GM23338 (cell line): ENCODE data around the gene MME. TPM values are rescaled to one million over a fixed set of nuclear protein-coding genes. Genes with fewer than 3 reads are reported as not detected.

Experiments used
- ATAC-seq: fragments of 200-7000 bp; cut with Tn5 transposase; 3 replicates; pipeline ENCODE4 v1.9.1; 2020
- DNase-seq: peaks from one replicate; pipeline ENCODE4 v3.0.0-alpha.2; 2015; ENCODE audit warnings: low spot score
- H2AFZ ChIP-seq: fragments of 200-600 bp; sonication (generic); 2 replicates; pipeline ENCODE4 v1.8.0; 2016; ENCODE audit warnings: antibody characterized with exemption, mild to moderate bottlenecking, moderate library complexity
- H3F3A ChIP-seq: fragments of 200-600 bp; sonication (generic); replicated peaks from 2 replicates; pipeline ENCODE4 v1.8.0; 2017; ENCODE audit warnings: antibody characterized with exemption, mixed run types, low read depth
- H3K27ac ChIP-seq: fragments of 200-600 bp; sonication (generic); 2 replicates; pipeline ENCODE4 v1.6.1; 2016; ENCODE audit warnings: low read depth
- H3K27me3 ChIP-seq: fragments of 200-600 bp; sonication (generic); 2 replicates; pipeline ENCODE4 v1.8.0; 2016; ENCODE audit warnings: mild to moderate bottlenecking, mixed run types, moderate library complexity; ENCODE audit not compliant: insufficient read depth
- H3K36me3 ChIP-seq: fragments of 200-600 bp; sonication (generic); 2 replicates; pipeline ENCODE4 v1.8.0; 2016; ENCODE audit warnings: mild to moderate bottlenecking; ENCODE audit not compliant: insufficient read depth
- H3K4me1 ChIP-seq: fragments of 200-600 bp; sonication (generic); 2 replicates; pipeline ENCODE4 v1.8.0; 2016; ENCODE audit warnings: mild to moderate bottlenecking, moderate library complexity; ENCODE audit not compliant: insufficient read depth
- H3K4me2 ChIP-seq: fragments of 200-600 bp; sonication (generic); 2 replicates; pipeline ENCODE4 v1.7.1; 2017; ENCODE audit warnings: mixed run types
- H3K4me3 ChIP-seq: fragments of 200-600 bp; sonication (generic); 2 replicates; pipeline ENCODE4 v1.6.1; 2016; ENCODE audit warnings: mixed run types
- H3K79me2 ChIP-seq: fragments of 200-600 bp; sonication (generic); replicated peaks from 2 replicates; pipeline ENCODE4 v1.8.0; 2017; ENCODE audit warnings: mild to moderate bottlenecking; ENCODE audit not compliant: insufficient read depth
- H3K9me2 ChIP-seq: fragments of 200-600 bp; sonication (generic); 2 replicates; pipeline ENCODE4 v1.8.0; 2017; ENCODE audit not compliant: insufficient read depth
- H4K20me1 ChIP-seq: fragments of 200-600 bp; sonication (generic); replicated peaks from 2 replicates; pipeline ENCODE4 v1.8.0; 2017; ENCODE audit warnings: mild to moderate bottlenecking; ENCODE audit not compliant: insufficient read depth
- H3K27ac Mint-ChIP-seq: 2 replicates; pipeline ENCODE4 v1.8.0; 2020; ENCODE audit warnings: inconsistent platforms, mild to moderate bottlenecking, moderate library complexity, mixed read lengths
- H3K27me3 Mint-ChIP-seq: 3 replicates; pipeline ENCODE4 v1.8.0; 2022; ENCODE audit warnings: low read depth, mild to moderate bottlenecking, moderate library complexity, mixed read lengths, inconsistent platforms; ENCODE audit not compliant: insufficient read depth, poor library complexity
- H3K36me3 Mint-ChIP-seq: 3 replicates; pipeline ENCODE4 v1.8.0; 2021; ENCODE audit warnings: low read depth, mild to moderate bottlenecking, inconsistent platforms, moderate library complexity, mixed read lengths
- H3K4me1 Mint-ChIP-seq: 3 replicates; pipeline ENCODE4 v1.8.0; 2020; ENCODE audit warnings: mild to moderate bottlenecking, inconsistent platforms, mixed read lengths
- H3K4me3 Mint-ChIP-seq: 3 replicates; pipeline ENCODE4 v1.8.0; 2021; ENCODE audit warnings: moderate library complexity, mild to moderate bottlenecking, inconsistent platforms, mixed read lengths
- H3K9me3 Mint-ChIP-seq: 3 replicates; pipeline ENCODE4 v1.8.0; 2020; ENCODE audit warnings: moderate library complexity, mild to moderate bottlenecking, inconsistent platforms, mixed read lengths
- CREB1 ChIP-seq: fragments of 250-450 bp; sonication (Bioruptor Pico); IDR thresholded peaks from 2 replicates; pipeline ENCODE4 v1.5.0; 2020; ENCODE audit warnings: low read depth, mild to moderate bottlenecking, moderate library complexity
- CTCF ChIP-seq, 2 experiments: fragments of 200-600 bp in 1 of 2; sonication (generic) in 1 of 2; conservative IDR thresholded peaks; 2 replicates each; pipeline versions ENCODE4 v1.5.1 to v1.6.1; 2016 to 2017; ENCODE audit warnings: antibody characterized with exemption in 2 of 2, low read depth in 2 of 2, mild to moderate bottlenecking in 2 of 2, moderate library complexity in 1 of 2
- ETS1 ChIP-seq: IDR thresholded peaks from 2 replicates; pipeline ENCODE4 v1.6.1; 2016; ENCODE audit warnings: antibody characterized with exemption
- EZH2 ChIP-seq: fragments of 200-600 bp; sonication (generic); IDR thresholded peaks from one replicate; pipeline ENCODE4 v1.8.0; 2017; ENCODE audit warnings: antibody characterized with exemption, mild to moderate bottlenecking, low read depth; ENCODE audit not compliant: unreplicated experiment
- EZH2phosphoT487 ChIP-seq: fragments of 200-600 bp; sonication (generic); IDR thresholded peaks from one replicate; pipeline ENCODE4 v1.8.1; 2018; ENCODE audit warnings: antibody characterized with exemption; ENCODE audit not compliant: unreplicated experiment
- JUNB ChIP-seq: IDR thresholded peaks from one replicate; pipeline ENCODE4 v1.6.1; 2016; ENCODE audit warnings: antibody characterized with exemption; ENCODE audit not compliant: unreplicated experiment
- NANOG ChIP-seq: IDR thresholded peaks from 2 replicates; pipeline ENCODE4 v1.6.1; 2016; ENCODE audit warnings: antibody characterized with exemption, borderline replicate concordance
- POLR2AphosphoS5 ChIP-seq: IDR thresholded peaks from 2 replicates; pipeline ENCODE4 v1.6.1; 2016; ENCODE audit warnings: antibody characterized with exemption, low read depth
- REST ChIP-seq: IDR thresholded peaks from one replicate; pipeline ENCODE4 v1.6.1; 2018; ENCODE audit warnings: antibody characterized with exemption; ENCODE audit not compliant: unreplicated experiment
- STAT1 ChIP-seq: IDR thresholded peaks from one replicate; pipeline ENCODE4 v1.6.1; 2016; ENCODE audit warnings: antibody characterized with exemption; ENCODE audit not compliant: unreplicated experiment
- ZNF114 ChIP-seq: fragments of 250-450 bp; sonication (Bioruptor Pico); IDR thresholded peaks from 2 replicates; pipeline ENCODE4 v1.5.0; 2020; ENCODE audit warnings: mild to moderate bottlenecking, moderate library complexity
- ZNF331 ChIP-seq: fragments of 250-450 bp; sonication (Bioruptor Pico); IDR thresholded peaks from 2 replicates; pipeline ENCODE4 v1.5.0; 2020; ENCODE audit warnings: low read depth, mild to moderate bottlenecking, moderate library complexity
- ZNF462 ChIP-seq: fragments of 250-450 bp; sonication (Bioruptor Pico); IDR thresholded peaks from 2 replicates; pipeline ENCODE4 v1.5.0; 2020; ENCODE audit warnings: mild to moderate bottlenecking, moderate library complexity
- polyA plus RNA-seq: library from polyadenylated mRNA; unstranded; fragments of >200 nt; fragmentation: Nextera tagmentation; extraction: Ambion mirVana; gene quantifications from 2 replicates; pipeline ENCODE4 v1.2.1, GENCODE V29; 2016
- total RNA-seq: library from RNA; depleted of rRNA; stranded (reverse); fragments of >200 nt; shearing (Covaris generic); gene quantifications from 2 replicates; pipeline ENCODE4 v1.2.3, GENCODE V29; 2014

The MME gene
- total and polyA plus RNA-seq, 2 experiments from 2014 or later, result 15.2 to 76.7 TPM

GRCh38 chr3:155046935-155047334, 33.2 kb upstream of the MME start:
- no peak overlapping the region for H3K4me3 ChIP-seq
- no peaks in the 10 kb centered on the region for H3K27me3 ChIP-seq
- no peak for TF ChIP-seq NANOG
- TF ChIP-seq EZH2, result no peak
- TF ChIP-seq ZNF114 (CRISPR knock-in tag), result no peak
- no peak for TF ChIP-seq EZH2phosphoT487
- TF ChIP-seq ZNF462 (CRISPR knock-in tag), result no peak
- TF ChIP-seq CREB1 (CRISPR knock-in tag), result no peak
- TF ChIP-seq CTCF (conservative IDR thresholded peaks at IDR 0.05; ENCODE audit: low read depth in 2 of 2), result no peak
- TF ChIP-seq ZNF331 (CRISPR knock-in tag), result no peak
- no peak for TF ChIP-seq REST
- TF ChIP-seq STAT1, result no peak
- no peak for TF ChIP-seq ETS1
- no peak for TF ChIP-seq JUNB
- TF ChIP-seq POLR2AphosphoS5, result no peak
- no peaks in the 10 kb centered on the region for H4K20me1 ChIP-seq
- peaks cover 14% of the 10 kb centered on the region for H3K36me3 Mint-ChIP-seq
- no peaks in the 10 kb centered on the region for H3F3A ChIP-seq
- H3K4me1 ChIP-seq, result no peaks in the 10 kb centered on the region
- no peak overlapping the region for H3K27ac ChIP-seq
- H3K36me3 ChIP-seq, result no peaks in the 10 kb centered on the region; the same call in 1 of the 2 replicates
- no peak overlapping the region for H3K4me2 ChIP-seq
- no peaks in the 10 kb centered on the region for H3K4me1 Mint-ChIP-seq
- peaks cover 1% of the 10 kb centered on the region for H3K27me3 Mint-ChIP-seq
- H3K9me3 Mint-ChIP-seq, result peaks cover 21% of the 10 kb centered on the region
- H3K27ac Mint-ChIP-seq, result no peak overlapping the region
- ATAC-seq (no peak), DNase-seq (no peak)
- no peaks in the 10 kb centered on the region for H3K9me2 ChIP-seq
- no peak overlapping the region for H2AFZ ChIP-seq
- no peaks in the 10 kb centered on the region for H3K79me2 ChIP-seq
- H3K4me3 Mint-ChIP-seq, result no peak overlapping the region
